Transverse colon (tissue), 4 donors: Measurements from ENCODE around the gene PCYT1A.

Experiments
- EP300 ChIP-seq: sonication (generic); formaldehyde crosslinking; IDR thresholded peaks from one replicate; pipeline ENCODE4 v1.6.1; 2017; ENCODE audit warnings: antibody characterized with exemption, low read depth
- POLR2A ChIP-seq: fragments of 450-650 bp; IDR thresholded peaks from one replicate; pipeline ENCODE4 v1.6.1; 2016; ENCODE audit warnings: antibody characterized with exemption, mild to moderate bottlenecking, moderate library complexity
- POLR2AphosphoS5 ChIP-seq, 3 donors: sonication (generic); formaldehyde crosslinking; IDR thresholded peaks; one replicate each; pipeline ENCODE4 v1.6.1; 2016; ENCODE audit warnings: antibody characterized with exemption in 3 of 3
- TF ChIP-seq, protein P1 (sequence below), 5 experiments: fragments of 200-600 bp in 3 of 5; fragments of 450-650 bp in 2 of 5; sonication (generic) in 3 of 5; IDR thresholded peaks; 1 replicate in 2 of 5; 2 replicates in 3 of 5; pipeline ENCODE4 v1.5.1; 2016 to 2017; ENCODE audit warnings: antibody characterized with exemption in 5 of 5, inconsistent platforms in 3 of 5, mild to moderate bottlenecking in 2 of 5, moderate library complexity in 1 of 5

DNA sequence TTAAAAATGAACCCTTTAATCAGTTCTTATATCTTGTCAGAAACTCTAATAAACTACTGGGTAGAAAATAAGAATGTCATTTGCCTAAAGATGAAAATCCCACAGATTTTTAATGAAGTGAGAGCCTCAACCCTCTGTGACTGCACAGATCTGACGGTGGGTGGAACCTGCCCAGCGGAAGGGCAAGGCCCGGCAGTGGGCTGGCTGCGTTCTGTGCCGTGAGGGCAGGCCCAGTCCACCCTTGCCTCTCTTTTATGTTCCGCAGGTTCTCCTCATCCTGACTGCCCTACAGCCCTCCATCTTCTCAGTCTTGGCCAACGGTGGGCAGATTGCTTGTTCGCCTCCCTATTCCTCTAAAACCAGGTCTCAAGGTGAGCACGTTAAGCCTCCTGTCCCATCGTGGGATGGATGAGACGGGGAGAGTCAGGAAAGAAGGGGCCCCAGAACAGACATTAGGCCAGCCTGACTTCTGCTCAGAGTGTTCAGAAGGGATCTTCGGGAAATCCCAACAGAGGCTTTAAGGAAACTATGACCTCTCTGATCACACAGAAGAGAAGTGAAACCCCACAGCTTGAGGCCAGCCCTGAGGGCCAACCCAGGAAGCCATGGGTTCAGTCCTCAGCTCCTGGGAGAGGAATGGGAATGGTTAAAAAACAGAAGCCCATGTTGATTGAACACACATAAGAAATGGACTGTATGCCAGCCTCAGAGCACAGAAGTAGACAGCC, 55.2 kb downstream of the PCYT1A start:
- TF ChIP-seq, protein P1, sequence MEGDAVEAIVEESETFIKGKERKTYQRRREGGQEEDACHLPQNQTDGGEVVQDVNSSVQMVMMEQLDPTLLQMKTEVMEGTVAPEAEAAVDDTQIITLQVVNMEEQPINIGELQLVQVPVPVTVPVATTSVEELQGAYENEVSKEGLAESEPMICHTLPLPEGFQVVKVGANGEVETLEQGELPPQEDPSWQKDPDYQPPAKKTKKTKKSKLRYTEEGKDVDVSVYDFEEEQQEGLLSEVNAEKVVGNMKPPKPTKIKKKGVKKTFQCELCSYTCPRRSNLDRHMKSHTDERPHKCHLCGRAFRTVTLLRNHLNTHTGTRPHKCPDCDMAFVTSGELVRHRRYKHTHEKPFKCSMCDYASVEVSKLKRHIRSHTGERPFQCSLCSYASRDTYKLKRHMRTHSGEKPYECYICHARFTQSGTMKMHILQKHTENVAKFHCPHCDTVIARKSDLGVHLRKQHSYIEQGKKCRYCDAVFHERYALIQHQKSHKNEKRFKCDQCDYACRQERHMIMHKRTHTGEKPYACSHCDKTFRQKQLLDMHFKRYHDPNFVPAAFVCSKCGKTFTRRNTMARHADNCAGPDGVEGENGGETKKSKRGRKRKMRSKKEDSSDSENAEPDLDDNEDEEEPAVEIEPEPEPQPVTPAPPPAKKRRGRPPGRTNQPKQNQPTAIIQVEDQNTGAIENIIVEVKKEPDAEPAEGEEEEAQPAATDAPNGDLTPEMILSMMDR (IDR thresholded peaks at IDR 0.05), result no peak
- no peak for TF ChIP-seq POLR2A
- TF ChIP-seq POLR2AphosphoS5 (IDR thresholded peaks at IDR 0.05), result no peak
- no peak for TF ChIP-seq EP300
